ENCODE results near the gene RIC1.
"Not testable (repeated sequence)": the region's sequence is repeated elsewhere in the genome, so short reads cannot be mapped to it uniquely, and the experiment has no call there.

The RIC1 gene
- total RNA-seq, result 58.2 to 73.1 reads per million in 2 experiments

GRCh38 chr9:5628530-5629311 lies at the start of gene RIC1:
Gene RIC1 (plus strand): TSS chr9:5629107. CDS start chr9:5629310, 203 bp downstream.
- DNase-seq (ENCODE audit: low read depth), result peak; percentile 79

GRCh38 chr9:5579881-5580280 lies 49.0 kb upstream of the RIC1 start:
- DNase-seq (ENCODE audit: low read depth), result no peak

- no peak for DNase-seq (ENCODE audit: low read depth)
These were observed 48.3 kb upstream of the RIC1 start for GRCh38 chr9:5580650-5581049.

- not testable (repeated sequence) for DNase-seq (ENCODE audit: low read depth)
These were observed 47.2 kb upstream of the RIC1 start for GRCh38 chr9:5581706-5582105.

GRCh38 chr9:5582835-5583195 lies 46.1 kb upstream of the RIC1 start:
- peak; percentile 21 for DNase-seq (ENCODE audit: low read depth)

GRCh38 chr9:5586391-5586802 lies 42.5 kb upstream of the RIC1 start:
- no peak for DNase-seq (ENCODE audit: low read depth)

GRCh38 chr9:5587024-5587423 lies 41.9 kb upstream of the RIC1 start:
- DNase-seq (ENCODE audit: low read depth), result no peak

- DNase-seq (ENCODE audit: low read depth), result no peak
These were observed 36.7 kb upstream of the RIC1 start for GRCh38 chr9:5592231-5592630.

- no peak for DNase-seq (ENCODE audit: low read depth)
These were observed 36.0 kb upstream of the RIC1 start for GRCh38 chr9:5592904-5593303.

- no peak for DNase-seq (ENCODE audit: low read depth)
These were observed 35.0 kb upstream of the RIC1 start for GRCh38 chr9:5593904-5594303.

GRCh38 chr9:5596173-5596572 lies 32.7 kb upstream of the RIC1 start:
- DNase-seq (ENCODE audit: low read depth), result no peak

- DNase-seq (ENCODE audit: low read depth), result no peak
These were observed 20.3 kb upstream of the RIC1 start for GRCh38 chr9:5608298-5609225.

GRCh38 chr9:5609226-5609596 lies 19.7 kb upstream of the RIC1 start:
- no peak for DNase-seq (ENCODE audit: low read depth)

- no peak for DNase-seq (ENCODE audit: low read depth)
These were observed 18.4 kb upstream of the RIC1 start for GRCh38 chr9:5610491-5610890.

GRCh38 chr9:5611321-5612184 lies 17.4 kb upstream of the RIC1 start:
- DNase-seq (ENCODE audit: low read depth), result no peak

- no peak for DNase-seq (ENCODE audit: low read depth)
These were observed 16.7 kb upstream of the RIC1 start for GRCh38 chr9:5612185-5612530.

- DNase-seq (ENCODE audit: low read depth), result no peak
These were observed 14.7 kb upstream of the RIC1 start for GRCh38 chr9:5614192-5614591.

GRCh38 chr9:5614985-5615384 lies 13.9 kb upstream of the RIC1 start:
- DNase-seq (ENCODE audit: low read depth), result no peak

GRCh38 chr9:5617749-5618148 lies 11.2 kb upstream of the RIC1 start:
- DNase-seq (ENCODE audit: low read depth), result no peak

GRCh38 chr9:5620494-5620893 lies 8.4 kb upstream of the RIC1 start:
- DNase-seq (ENCODE audit: low read depth), result no peak

- no peak for DNase-seq (ENCODE audit: low read depth)
These were observed 7.6 kb upstream of the RIC1 start for GRCh38 chr9:5621327-5621726.

- no peak for DNase-seq (ENCODE audit: low read depth)
These were observed 6.9 kb upstream of the RIC1 start for GRCh38 chr9:5622016-5622415.

Data from T follicular helper cell (primary cell).